Endothelial cell (in vitro differentiated cells): ENCODE data around the gene CDH8. TPM values are rescaled to one million over a fixed set of nuclear protein-coding genes. Genes with fewer than 3 reads are reported as not detected.
A peak's percentile ranks its signal among the peaks of the same experiment; 100 is the strongest.

Experiments used
- DNase-seq: peaks from one replicate; pipeline ENCODE4 v3.0.0; 2021; ENCODE audit warnings: low spot score
- H3K27ac Mint-ChIP-seq: one replicate; pipeline ENCODE4 v1.8.0; 2021; ENCODE audit warnings: mixed read lengths, inconsistent platforms; ENCODE audit not compliant: unreplicated experiment
- H3K27me3 Mint-ChIP-seq: one replicate; pipeline ENCODE4 v1.8.0; 2021; ENCODE audit warnings: mild to moderate bottlenecking, moderate library complexity, mixed read lengths, inconsistent platforms; ENCODE audit not compliant: unreplicated experiment
- H3K36me3 Mint-ChIP-seq: one replicate; pipeline ENCODE4 v1.8.0; 2021; ENCODE audit warnings: mild to moderate bottlenecking, low read depth, mixed read lengths, inconsistent platforms; ENCODE audit not compliant: unreplicated experiment
- H3K4me1 Mint-ChIP-seq: one replicate; pipeline ENCODE4 v1.8.0; 2021; ENCODE audit warnings: mild to moderate bottlenecking, mixed read lengths, inconsistent platforms; ENCODE audit not compliant: unreplicated experiment
- H3K4me3 Mint-ChIP-seq: one replicate; pipeline ENCODE4 v1.8.0; 2021; ENCODE audit warnings: mild to moderate bottlenecking, mixed read lengths, inconsistent platforms; ENCODE audit not compliant: unreplicated experiment
- H3K9me3 Mint-ChIP-seq: one replicate; pipeline ENCODE4 v1.8.0; 2021; ENCODE audit warnings: mixed read lengths, inconsistent platforms; ENCODE audit not compliant: unreplicated experiment
- CTCF ChIP-seq: fragments of 200-600 bp; sonication (generic); IDR thresholded peaks from one replicate; pipeline ENCODE4 v1.5.0; 2021; ENCODE audit warnings: antibody characterized with exemption; ENCODE audit not compliant: unreplicated experiment
- total RNA-seq: library from RNA; stranded (reverse); fragmentation: NEBNext Ultra II Directional; extraction: Animal tissue kit (Norgen Biotek cat#: 25700); gene quantifications from one replicate; pipeline ENCODE4 v1.2.1, GENCODE V29; 2021; ENCODE audit not compliant: unreplicated experiment

Gene CDH8
- total RNA-seq, 1 donor from 2014 or later, result 6.4 TPM

- Mint-ChIP-seq H3K4me3 (no peak overlapping the region), H3K27me3 (no peaks in the 10 kb centered on the region), H3K36me3 (no peaks in the 10 kb centered on the region), H3K9me3 (no peaks in the 10 kb centered on the region), H3K27ac (no peak overlapping the region), H3K4me1 (no peaks in the 10 kb centered on the region)
- no peak for DNase-seq
- no peak for TF ChIP-seq CTCF
These were observed 10.6 kb upstream of the CDH8 start for GRCh38 chr16:62046801-62047200.

DNA sequence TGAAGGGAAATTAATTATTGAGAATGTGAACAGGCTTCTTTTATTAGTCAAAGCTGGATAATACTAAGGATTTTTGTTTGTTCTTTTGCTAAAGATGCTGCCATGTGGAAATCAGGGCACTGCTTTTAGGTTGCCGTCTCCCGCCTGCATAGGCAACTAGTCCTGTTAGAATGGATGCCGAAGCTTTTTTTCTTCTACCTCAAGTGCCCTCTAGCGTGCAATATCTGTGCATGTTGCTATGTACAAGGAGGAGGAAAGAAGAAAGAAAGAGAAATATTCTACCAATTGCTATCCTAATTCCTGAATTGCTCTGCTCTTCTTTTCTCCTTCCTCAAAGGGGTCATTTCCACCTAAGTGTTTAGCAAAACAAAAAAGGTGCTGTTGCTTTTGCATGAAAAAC is 5.2 kb upstream of the CDH8 start:
- Mint-ChIP-seq H3K27ac (no peak overlapping the region), H3K4me3 (no peak overlapping the region), H3K36me3 (no peaks in the 10 kb centered on the region), H3K9me3 (no peaks in the 10 kb centered on the region), H3K4me1 (no peaks in the 10 kb centered on the region), H3K27me3 (peaks cover 2% of the 10 kb centered on the region)
- peak; percentile 36 for DNase-seq
- peak; percentile 25 for TF ChIP-seq CTCF

- H3K4me1 Mint-ChIP-seq, result peaks cover 10% of the 10 kb centered on the region
- no peaks in the 10 kb centered on the region for H3K9me3 Mint-ChIP-seq
- no peak overlapping the region for H3K4me3 Mint-ChIP-seq
- H3K27ac Mint-ChIP-seq, result no peak overlapping the region
- no peak for DNase-seq
- no peak for TF ChIP-seq CTCF
- no peaks in the 10 kb centered on the region for H3K36me3 Mint-ChIP-seq
- peaks cover 10% of the 10 kb centered on the region for H3K27me3 Mint-ChIP-seq
These were observed 2.4 kb upstream of the CDH8 start for GRCh38 chr16:62038646-62039045.

DNA sequence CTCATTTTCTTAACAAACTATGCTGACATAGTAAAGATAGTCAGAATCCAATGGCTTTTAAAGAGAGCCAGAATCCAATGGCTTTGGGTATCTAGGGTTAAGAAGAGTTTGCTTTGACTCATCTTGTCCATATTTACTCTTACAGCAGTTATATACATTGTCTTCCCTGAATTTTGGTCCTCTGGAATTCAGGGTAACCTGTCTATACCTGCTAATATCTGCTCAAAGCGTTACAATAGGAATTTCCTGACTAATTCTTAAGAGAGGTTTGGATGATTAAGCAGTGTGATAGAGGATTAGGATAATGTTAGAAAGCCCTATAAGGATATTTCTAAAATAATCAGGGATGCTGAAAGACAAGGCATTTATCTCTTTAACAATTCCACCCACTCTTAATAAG is 2.0 kb upstream of the CDH8 start:
- Mint-ChIP-seq H3K27me3 (peaks cover 14% of the 10 kb centered on the region), H3K36me3 (no peaks in the 10 kb centered on the region), H3K4me3 (no peak overlapping the region), H3K27ac (no peak overlapping the region), H3K4me1 (peaks cover 10% of the 10 kb centered on the region), H3K9me3 (no peaks in the 10 kb centered on the region)
- TF ChIP-seq CTCF, result no peak
- DNase-seq, result no peak

- H3K27me3 Mint-ChIP-seq, result peaks cover 15% of the 10 kb centered on the region
- H3K9me3 Mint-ChIP-seq, result no peaks in the 10 kb centered on the region
- no peaks in the 10 kb centered on the region for H3K36me3 Mint-ChIP-seq
- peaks cover 10% of the 10 kb centered on the region for H3K4me1 Mint-ChIP-seq
- peak overlapping the region; percentile 84 for H3K4me3 Mint-ChIP-seq
- no peak for DNase-seq
- no peak overlapping the region for H3K27ac Mint-ChIP-seq
- no peak for TF ChIP-seq CTCF
These were observed 531 bp upstream of the CDH8 start for GRCh38 chr16:62036802-62037135.
